ENCODE results near the gene WWP2.

The WWP2 gene

DNA sequence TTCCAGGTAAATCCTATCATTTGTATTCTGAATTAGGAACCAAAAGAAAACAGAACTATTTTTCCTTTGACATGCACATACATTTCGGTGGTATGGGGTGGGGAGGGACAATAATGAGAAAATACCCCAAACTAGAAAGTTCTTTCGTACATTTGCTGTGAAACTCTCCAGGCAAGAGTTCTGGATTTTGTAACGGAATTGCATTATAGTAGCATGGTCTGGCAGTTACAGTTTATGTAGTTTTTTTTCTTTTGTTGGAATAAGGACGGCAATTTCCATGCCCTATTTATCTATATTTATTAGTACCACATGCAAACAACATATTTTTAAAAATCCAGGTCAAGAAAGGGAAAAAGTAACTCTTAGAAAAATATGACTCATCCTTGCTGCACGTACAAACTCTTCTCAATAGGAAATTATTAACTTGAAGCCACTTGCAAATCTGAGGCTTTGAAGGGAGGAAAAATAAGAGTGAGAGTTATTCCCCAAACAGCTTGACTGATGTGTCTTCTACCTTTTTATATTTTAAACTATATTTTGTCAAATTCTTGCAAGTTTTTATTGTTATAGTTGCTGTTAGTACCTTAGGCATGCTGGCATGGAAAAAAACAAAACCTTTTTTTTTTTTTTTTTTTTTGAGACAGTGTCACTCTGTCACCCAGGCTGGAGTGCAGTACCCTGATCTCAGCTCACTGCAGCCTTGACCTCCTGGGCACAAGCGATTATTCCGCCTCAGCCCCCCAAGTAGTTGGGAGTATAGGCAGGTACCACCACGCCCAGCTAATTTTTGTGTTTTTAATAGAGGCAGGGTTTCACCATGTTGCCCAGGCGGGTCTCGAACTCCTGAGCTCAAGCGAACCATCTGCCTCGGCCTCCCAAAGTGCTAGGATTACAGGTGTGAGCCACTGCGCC is 69.3 kb downstream of the WWP2 start:
- H3K27me3 ChIP-seq (ENCODE audit: control insufficient read depth in 1 of 2, insufficient read depth in 2 of 2, low read length in 2 of 2), result no peaks in the 10 kb centered on the region
- no peaks in the 10 kb centered on the region for H3K9me3 ChIP-seq (ENCODE audit: control insufficient read depth in 2 of 2, low read length in 2 of 2)
- H3K9ac ChIP-seq (ENCODE audit: low read length in 2 of 2), result peak overlapping the region in 1 of 2 donors; percentile 68
- no peaks in the 10 kb centered on the region for H3K36me3 ChIP-seq (ENCODE audit: control insufficient read depth in 2 of 2, insufficient read depth in 2 of 2, low read length in 2 of 2)
- no peak overlapping the region for H3K4me3 ChIP-seq (ENCODE audit: low read length in 2 of 2)
- peaks cover 34% of the 10 kb centered on the region for H3K4me1 ChIP-seq (ENCODE audit: control insufficient read depth, insufficient read depth, low read length)
- H3K27ac ChIP-seq (ENCODE audit: low read length), result peak overlapping the region; percentile 85

DNA sequence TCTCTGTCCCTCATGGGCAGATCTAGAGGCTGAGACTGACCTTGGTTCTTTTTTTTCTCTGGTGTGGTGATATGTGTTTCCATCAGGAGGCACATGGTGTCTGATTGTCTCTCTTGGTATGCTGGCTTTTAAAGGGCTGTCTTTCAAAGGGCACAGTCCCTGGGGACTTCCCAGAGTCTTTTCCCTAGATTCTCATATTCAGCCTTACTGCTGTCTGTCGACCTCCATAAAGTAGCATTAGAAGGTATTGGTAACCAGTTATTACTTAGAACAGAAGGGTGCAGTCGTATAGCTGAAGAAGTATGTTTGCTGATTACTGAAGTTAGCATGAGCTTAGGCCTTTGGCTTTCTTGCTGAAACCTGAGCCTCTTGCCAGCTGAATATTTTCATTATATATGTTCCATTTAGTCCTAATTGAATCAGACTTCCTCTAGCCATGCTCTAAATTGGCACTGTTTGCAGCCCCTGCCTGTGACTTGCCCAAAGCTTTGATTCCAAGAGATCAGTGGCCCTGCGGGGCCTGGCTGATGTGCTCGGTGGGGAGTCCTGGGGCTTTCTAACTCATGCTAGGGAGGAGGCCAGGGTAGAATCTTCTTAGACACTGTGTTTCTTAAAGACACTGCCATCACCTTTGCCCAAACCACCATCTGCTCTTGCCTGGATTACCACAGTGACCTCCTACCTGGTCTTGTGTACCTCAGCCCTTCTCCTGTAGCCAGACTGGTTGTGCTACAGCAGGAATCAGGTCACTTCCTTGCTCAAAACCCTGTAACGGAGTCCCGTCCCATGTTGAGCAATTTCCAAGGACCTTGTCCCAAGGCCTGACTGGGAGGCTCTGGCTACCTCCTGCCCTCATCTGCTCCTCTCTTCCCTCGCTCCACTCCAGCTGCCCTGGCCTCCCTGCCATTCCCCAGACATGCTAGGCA is 71.5 kb downstream of the WWP2 start:
- Histone ChIP-seq H3K9me3 (ENCODE audit: control insufficient read depth in 2 of 2, low read length in 2 of 2) (no peaks in the 10 kb centered on the region), H3K27me3 (ENCODE audit: control insufficient read depth in 1 of 2, insufficient read depth in 2 of 2, low read length in 2 of 2) (no peaks in the 10 kb centered on the region), H3K4me1 (ENCODE audit: control insufficient read depth, insufficient read depth, low read length) (peaks cover 38% of the 10 kb centered on the region), H3K27ac (ENCODE audit: low read length) (peak overlapping the region; percentile 37), H3K9ac (ENCODE audit: low read length in 2 of 2) (no peak overlapping the region), H3K4me3 (ENCODE audit: low read length in 2 of 2) (no peak overlapping the region), H3K36me3 (ENCODE audit: control insufficient read depth in 2 of 2, insufficient read depth in 2 of 2, low read length in 2 of 2) (no peaks in the 10 kb centered on the region)

DNA sequence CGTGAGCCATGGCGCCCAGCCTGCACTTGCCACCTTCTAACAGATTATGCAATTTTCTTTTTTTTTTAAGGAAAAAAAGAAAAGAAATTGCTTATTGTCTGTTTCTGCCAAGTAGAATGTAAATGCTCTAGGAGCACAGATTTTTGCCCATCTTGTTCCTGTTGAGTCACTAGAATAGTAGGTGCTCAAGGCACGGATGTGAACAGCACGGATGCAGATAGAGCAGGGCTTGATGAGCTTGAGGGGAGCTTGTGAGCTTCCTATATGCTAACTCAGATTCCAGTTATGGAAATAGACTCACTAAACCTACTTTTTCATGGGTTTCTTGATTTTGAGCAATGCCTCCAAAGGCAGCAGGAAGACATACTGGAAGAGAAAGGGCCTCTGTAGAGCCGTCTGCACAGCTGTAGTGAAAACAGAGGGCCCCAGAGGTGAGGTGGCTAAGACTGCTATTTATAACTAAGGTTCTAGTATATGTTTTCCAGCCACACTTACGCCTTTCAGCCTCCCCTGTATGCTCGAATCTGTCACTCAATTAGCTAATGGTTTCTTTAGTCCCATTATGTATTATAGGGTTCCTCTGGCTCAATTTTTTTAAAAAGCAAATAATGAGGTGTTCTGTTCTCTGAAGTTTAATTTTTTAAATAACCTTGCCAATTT is 72.8 kb downstream of the WWP2 start:
- Histone ChIP-seq H3K27ac (ENCODE audit: low read length) (no peak overlapping the region), H3K27me3 (ENCODE audit: control insufficient read depth in 1 of 2, insufficient read depth in 2 of 2, low read length in 2 of 2) (no peaks in the 10 kb centered on the region), H3K4me1 (ENCODE audit: control insufficient read depth, insufficient read depth, low read length) (peaks cover 43% of the 10 kb centered on the region), H3K4me3 (ENCODE audit: low read length in 2 of 2) (no peak overlapping the region), H3K36me3 (ENCODE audit: control insufficient read depth in 2 of 2, insufficient read depth in 2 of 2, low read length in 2 of 2) (no peaks in the 10 kb centered on the region), H3K9me3 (ENCODE audit: control insufficient read depth in 2 of 2, low read length in 2 of 2) (no peaks in the 10 kb centered on the region), H3K9ac (ENCODE audit: low read length in 2 of 2) (no peak overlapping the region)

DNA sequence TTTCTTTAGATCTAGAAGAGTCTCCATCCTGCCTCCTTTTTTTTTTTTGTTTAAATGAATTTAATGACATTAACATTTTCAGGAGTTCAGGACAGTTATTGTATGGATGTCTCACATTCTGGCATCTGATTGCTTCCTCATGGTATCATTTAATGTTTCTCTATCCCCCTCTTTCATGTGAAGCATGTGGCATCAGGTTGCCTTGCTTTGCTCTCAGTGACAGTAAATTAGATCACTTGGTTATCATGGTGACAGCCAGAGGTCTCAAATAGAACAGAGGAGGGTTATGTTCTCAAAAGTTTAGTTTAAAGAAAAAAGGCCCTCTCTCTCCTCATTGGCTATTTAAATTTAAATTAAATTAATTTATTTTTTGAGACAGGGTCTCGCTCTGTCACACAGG is 74.1 kb downstream of the WWP2 start:
- H3K4me1 ChIP-seq (ENCODE audit: control insufficient read depth, insufficient read depth, low read length), result peaks cover 37% of the 10 kb centered on the region
- H3K9ac ChIP-seq (ENCODE audit: low read length in 2 of 2), result no peak overlapping the region
- no peak overlapping the region for H3K27ac ChIP-seq (ENCODE audit: low read length)
- no peaks in the 10 kb centered on the region for H3K9me3 ChIP-seq (ENCODE audit: control insufficient read depth in 2 of 2, low read length in 2 of 2)
- no peaks in the 10 kb centered on the region for H3K36me3 ChIP-seq (ENCODE audit: control insufficient read depth in 2 of 2, insufficient read depth in 2 of 2, low read length in 2 of 2)
- H3K4me3 ChIP-seq (ENCODE audit: low read length in 2 of 2), result no peak overlapping the region
- H3K27me3 ChIP-seq (ENCODE audit: control insufficient read depth in 1 of 2, insufficient read depth in 2 of 2, low read length in 2 of 2), result no peaks in the 10 kb centered on the region

DNA sequence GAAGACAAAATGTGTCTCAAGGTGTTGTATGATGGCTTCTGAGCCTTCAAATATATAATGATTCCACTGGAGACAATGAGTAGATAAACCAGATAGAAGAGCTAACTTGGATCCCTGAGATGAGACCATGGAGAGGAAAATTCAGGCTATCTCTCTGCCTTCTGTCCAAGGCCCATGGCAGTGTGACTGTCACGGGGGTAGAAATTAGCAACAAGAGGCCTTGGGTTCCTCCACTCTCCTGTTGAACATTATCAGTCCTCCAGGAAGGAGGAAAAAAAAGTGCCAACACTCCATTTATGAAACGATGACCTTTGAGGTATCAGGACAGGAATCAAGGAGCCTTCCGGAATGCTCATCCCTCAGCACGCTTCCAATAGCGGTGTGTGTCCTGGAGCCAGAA is 75.2 kb downstream of the WWP2 start:
- Histone ChIP-seq H3K9me3 (ENCODE audit: control insufficient read depth in 2 of 2, low read length in 2 of 2) (no peaks in the 10 kb centered on the region), H3K27me3 (ENCODE audit: control insufficient read depth in 1 of 2, insufficient read depth in 2 of 2, low read length in 2 of 2) (no peaks in the 10 kb centered on the region), H3K27ac (ENCODE audit: low read length) (no peak overlapping the region), H3K4me3 (ENCODE audit: low read length in 2 of 2) (no peak overlapping the region), H3K4me1 (ENCODE audit: control insufficient read depth, insufficient read depth, low read length) (peaks cover 33% of the 10 kb centered on the region), H3K36me3 (ENCODE audit: control insufficient read depth in 2 of 2, insufficient read depth in 2 of 2, low read length in 2 of 2) (peaks cover 0 to under 1% of the 10 kb centered on the region in 2 donors), H3K9ac (ENCODE audit: low read length in 2 of 2) (no peak overlapping the region)

DNA sequence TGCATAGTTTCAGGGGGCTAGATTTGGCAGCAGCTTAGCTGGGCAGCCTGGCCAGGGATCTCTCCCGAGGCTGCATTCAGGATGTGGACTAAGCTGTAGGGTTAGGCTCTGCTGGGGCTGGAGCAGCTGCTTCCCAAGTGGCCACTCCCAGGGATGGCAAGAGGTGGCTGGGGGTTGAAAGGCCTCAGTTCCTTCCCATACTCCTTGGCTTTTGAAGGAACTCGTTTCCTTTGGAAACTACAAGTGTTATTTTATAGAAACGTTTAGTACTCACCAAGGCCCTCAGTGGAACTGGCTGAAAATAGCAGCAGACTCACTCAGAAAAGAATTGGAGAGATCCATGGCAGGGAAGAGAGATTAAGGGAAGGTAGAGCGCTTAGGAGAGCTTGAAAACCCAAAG is 76.4 kb downstream of the WWP2 start:
- Histone ChIP-seq H3K36me3 (ENCODE audit: control insufficient read depth in 2 of 2, insufficient read depth in 2 of 2, low read length in 2 of 2) (peaks cover 0 to 5% of the 10 kb centered on the region in 2 donors), H3K27me3 (ENCODE audit: control insufficient read depth in 1 of 2, insufficient read depth in 2 of 2, low read length in 2 of 2) (no peaks in the 10 kb centered on the region), H3K27ac (ENCODE audit: low read length) (no peak overlapping the region), H3K4me1 (ENCODE audit: control insufficient read depth, insufficient read depth, low read length) (peaks cover 29% of the 10 kb centered on the region), H3K4me3 (ENCODE audit: low read length in 2 of 2) (no peak overlapping the region), H3K9ac (ENCODE audit: low read length in 2 of 2) (no peak overlapping the region), H3K9me3 (ENCODE audit: control insufficient read depth in 2 of 2, low read length in 2 of 2) (no peaks in the 10 kb centered on the region)

DNA sequence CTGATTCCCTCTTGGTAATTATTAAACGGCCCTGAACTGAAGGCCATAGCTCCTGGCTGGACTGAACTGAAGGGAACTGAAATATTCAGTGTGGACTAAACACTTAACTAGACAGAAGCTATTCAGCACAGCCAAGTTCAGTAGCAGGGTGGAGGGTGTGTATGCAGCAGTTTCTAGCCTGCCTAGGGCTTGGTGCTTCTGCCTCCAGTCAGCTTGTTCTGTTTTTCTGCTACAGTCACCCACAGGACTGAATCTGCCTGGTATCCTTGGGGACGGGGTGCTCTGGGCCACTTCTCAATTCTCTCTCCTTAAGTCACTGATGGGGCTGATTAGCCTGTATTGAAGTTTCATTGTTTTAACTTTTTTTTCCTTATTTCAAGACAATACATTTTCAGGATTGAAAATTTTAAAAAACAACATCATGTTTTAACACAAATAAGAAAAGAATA is 77.1 kb downstream of the WWP2 start:
- Histone ChIP-seq H3K9me3 (ENCODE audit: control insufficient read depth in 2 of 2, low read length in 2 of 2) (no peaks in the 10 kb centered on the region), H3K4me3 (ENCODE audit: low read length in 2 of 2) (no peak overlapping the region), H3K27ac (ENCODE audit: low read length) (peak overlapping the region; percentile 41), H3K27me3 (ENCODE audit: control insufficient read depth in 1 of 2, insufficient read depth in 2 of 2, low read length in 2 of 2) (no peaks in the 10 kb centered on the region), H3K9ac (ENCODE audit: low read length in 2 of 2) (no peak overlapping the region), H3K36me3 (ENCODE audit: control insufficient read depth in 2 of 2, insufficient read depth in 2 of 2, low read length in 2 of 2) (peaks cover 0 to 5% of the 10 kb centered on the region in 2 donors), H3K4me1 (ENCODE audit: control insufficient read depth, insufficient read depth, low read length) (peaks cover 22% of the 10 kb centered on the region)

DNA sequence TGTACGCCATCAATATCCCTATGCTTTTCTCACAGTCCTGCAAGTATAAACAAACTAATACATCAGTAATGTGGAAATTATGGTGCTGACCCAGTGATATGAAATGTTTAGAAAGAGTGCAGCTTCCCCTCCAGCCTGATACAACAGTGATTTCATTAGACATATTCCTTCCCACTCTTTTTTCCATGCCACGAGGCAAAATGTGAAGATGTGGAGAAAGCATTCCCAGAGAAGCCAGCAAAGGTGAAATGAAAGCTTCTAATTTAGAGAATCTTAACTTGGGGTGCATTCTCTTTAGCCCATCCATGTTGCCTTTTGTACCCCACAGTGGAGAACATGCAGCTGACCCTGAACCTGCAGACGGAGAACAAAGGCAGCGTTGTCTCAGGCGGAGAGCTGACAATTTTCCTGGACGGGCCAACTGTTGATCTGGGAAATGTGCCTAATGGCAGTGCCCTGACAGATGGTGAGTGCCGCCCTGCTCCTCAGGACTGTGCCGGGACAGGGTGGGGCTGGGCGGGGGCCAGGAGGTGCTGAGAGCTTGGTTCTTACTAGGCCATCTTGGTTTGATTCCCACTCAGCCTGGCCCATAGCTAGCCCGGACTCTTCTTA is 77.8 kb downstream of the WWP2 start:
- Histone ChIP-seq H3K36me3 (ENCODE audit: control insufficient read depth in 2 of 2, insufficient read depth in 2 of 2, low read length in 2 of 2) (peaks cover 0 to 5% of the 10 kb centered on the region in 2 donors), H3K9me3 (ENCODE audit: control insufficient read depth in 2 of 2, low read length in 2 of 2) (no peaks in the 10 kb centered on the region), H3K27ac (ENCODE audit: low read length) (no peak overlapping the region), H3K27me3 (ENCODE audit: control insufficient read depth in 1 of 2, insufficient read depth in 2 of 2, low read length in 2 of 2) (no peaks in the 10 kb centered on the region), H3K4me3 (ENCODE audit: low read length in 2 of 2) (no peak overlapping the region), H3K4me1 (ENCODE audit: control insufficient read depth, insufficient read depth, low read length) (peaks cover 20% of the 10 kb centered on the region), H3K9ac (ENCODE audit: low read length in 2 of 2) (no peak overlapping the region)

DNA sequence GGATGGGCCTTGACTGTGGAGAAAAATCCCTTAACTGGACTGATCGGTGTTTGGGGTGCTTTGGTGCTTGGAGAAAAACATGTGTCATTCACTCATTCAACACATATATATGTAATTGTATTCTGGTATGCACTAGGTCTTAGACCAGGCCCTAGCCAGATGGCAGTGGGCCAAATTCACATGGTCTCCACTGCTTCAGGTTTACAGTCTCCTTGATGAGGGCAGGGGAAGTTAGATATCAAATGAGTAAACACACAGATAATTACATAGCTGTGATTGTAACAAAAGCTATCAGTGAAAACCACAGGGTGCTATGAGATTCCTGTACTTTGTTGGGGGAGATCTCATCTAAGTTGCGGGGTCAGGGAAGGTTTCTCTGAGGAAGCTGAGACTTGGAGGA is 78.8 kb downstream of the WWP2 start:
- no peaks in the 10 kb centered on the region for H3K9me3 ChIP-seq (ENCODE audit: control insufficient read depth in 2 of 2, low read length in 2 of 2)
- no peak overlapping the region for H3K4me3 ChIP-seq (ENCODE audit: low read length in 2 of 2)
- peaks cover 0 to 7% of the 10 kb centered on the region in 2 donors for H3K36me3 ChIP-seq (ENCODE audit: control insufficient read depth in 2 of 2, insufficient read depth in 2 of 2, low read length in 2 of 2)
- no peak overlapping the region for H3K27ac ChIP-seq (ENCODE audit: low read length)
- peaks cover 20% of the 10 kb centered on the region for H3K4me1 ChIP-seq (ENCODE audit: control insufficient read depth, insufficient read depth, low read length)
- no peaks in the 10 kb centered on the region for H3K27me3 ChIP-seq (ENCODE audit: control insufficient read depth in 1 of 2, insufficient read depth in 2 of 2, low read length in 2 of 2)
- H3K9ac ChIP-seq (ENCODE audit: low read length in 2 of 2), result no peak overlapping the region

DNA sequence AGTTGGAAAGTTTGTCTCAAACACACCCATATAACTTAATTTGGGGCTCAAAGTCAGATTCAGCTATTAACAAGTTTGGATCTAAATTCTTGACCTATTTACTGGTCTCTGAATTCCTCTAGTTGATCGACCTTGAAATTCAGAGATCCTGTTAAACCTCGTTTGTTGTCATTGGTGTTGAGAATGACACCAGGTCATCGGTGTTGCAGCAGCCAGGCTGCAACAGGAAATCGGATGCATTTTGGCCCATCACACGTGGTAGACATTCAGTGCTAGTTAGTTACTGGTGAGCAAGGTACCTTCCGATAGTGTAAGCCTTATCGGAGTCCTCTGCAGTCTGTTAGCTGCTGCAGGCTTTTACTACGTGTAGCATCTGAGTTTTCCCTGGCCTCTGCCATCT is 82.3 kb downstream of the WWP2 start:
- no peaks in the 10 kb centered on the region for H3K27me3 ChIP-seq (ENCODE audit: control insufficient read depth in 1 of 2, insufficient read depth in 2 of 2, low read length in 2 of 2)
- H3K27ac ChIP-seq (ENCODE audit: low read length), result no peak overlapping the region
- H3K9me3 ChIP-seq (ENCODE audit: control insufficient read depth in 2 of 2, low read length in 2 of 2), result no peaks in the 10 kb centered on the region
- no peak overlapping the region for H3K4me3 ChIP-seq (ENCODE audit: low read length in 2 of 2)
- H3K4me1 ChIP-seq (ENCODE audit: control insufficient read depth, insufficient read depth, low read length), result peaks cover 24% of the 10 kb centered on the region
- no peak overlapping the region for H3K9ac ChIP-seq (ENCODE audit: low read length in 2 of 2)
- peaks cover 0 to 7% of the 10 kb centered on the region in 2 donors for H3K36me3 ChIP-seq (ENCODE audit: control insufficient read depth in 2 of 2, insufficient read depth in 2 of 2, low read length in 2 of 2)

Data from stomach smooth muscle (tissue), 2 donors.